IPS-18a (cell line): ENCODE measurements around the gene PSMD11.
"Not testable (repeated sequence)": the region's sequence is repeated elsewhere in the genome, so short reads cannot be mapped to it uniquely, and the experiment has no call there.

Source experiments
- H3K27ac ChIP-seq: one replicate; pipeline ENCODE4 v1.5.1; 2013; ENCODE audit warnings: low read length
- H3K27me3 ChIP-seq: one replicate; pipeline ENCODE4 v1.6.1; 2013; ENCODE audit warnings: mild to moderate bottlenecking, low read length; ENCODE audit not compliant: control insufficient read depth, insufficient read depth
- H3K36me3 ChIP-seq: one replicate; pipeline ENCODE4 v1.6.1; 2013; ENCODE audit warnings: low read depth, low read length; ENCODE audit not compliant: control insufficient read depth
- H3K4me1 ChIP-seq: one replicate; pipeline ENCODE4 v1.6.1; 2013; ENCODE audit warnings: low read depth, low read length; ENCODE audit not compliant: control insufficient read depth
- H3K4me3 ChIP-seq: one replicate; pipeline ENCODE4 v1.5.1; 2013; ENCODE audit warnings: low read length
- H3K9ac ChIP-seq: one replicate; pipeline ENCODE4 v1.6.1; 2013; ENCODE audit warnings: mild to moderate bottlenecking, low read length, moderate library complexity
- H3K9me3 ChIP-seq: one replicate; pipeline ENCODE4 v1.6.1; 2013; ENCODE audit warnings: low read depth, low read length; ENCODE audit not compliant: control insufficient read depth

Gene PSMD11

DNA sequence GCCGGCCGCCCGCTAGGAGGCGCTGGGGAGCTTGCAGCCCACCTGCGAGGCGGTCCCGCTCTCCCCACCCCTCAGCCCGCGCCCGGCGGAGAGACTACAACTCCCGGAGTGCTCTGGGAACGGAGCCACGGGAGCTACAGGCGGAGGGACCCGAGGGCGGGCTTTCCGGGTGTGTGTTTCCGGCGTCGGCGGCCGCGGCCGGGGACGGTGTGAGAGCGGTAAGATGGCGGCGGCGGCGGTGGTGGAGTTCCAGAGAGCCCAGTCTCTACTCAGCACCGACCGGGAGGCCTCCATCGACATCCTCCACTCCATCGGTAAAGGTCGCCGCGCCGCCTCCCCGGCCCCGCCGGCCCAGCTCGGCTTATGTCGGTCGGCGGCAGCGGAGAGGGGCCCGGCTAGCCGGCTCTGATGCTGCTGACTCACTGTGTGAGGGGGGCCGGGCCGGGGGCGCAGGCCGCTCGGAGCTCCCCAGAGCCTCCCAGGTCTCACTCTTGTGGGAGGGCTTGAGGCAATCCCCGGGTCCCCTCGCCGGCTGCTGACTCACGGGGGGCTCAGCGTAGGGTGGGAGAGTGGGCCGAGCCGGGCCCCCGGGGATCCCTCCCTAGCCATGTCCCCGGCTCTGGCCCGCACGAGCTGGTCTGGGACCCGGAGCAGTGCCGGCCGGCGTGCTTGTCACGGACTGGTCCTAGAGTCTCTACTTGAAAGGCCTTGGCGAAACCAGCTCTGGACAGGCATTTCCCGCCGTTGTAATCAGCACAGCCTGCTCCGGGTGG is at the start of gene PSMD11:
Gene PSMD11 (plus strand): TSS at position 210 of the 773 bp plus-strand sequence. CDS start 14 bp downstream, at position 224.
- Histone ChIP-seq H3K9ac (peak within 1 kb of the TSS; percentile 90), H3K4me3 (peak within 1 kb of the TSS; percentile 90), H3K9me3 (no peaks in the 10 kb centered on the region), H3K36me3 (peaks cover 34% of the 10 kb centered on the region), H3K4me1 (peaks cover 8% of the 10 kb centered on the region), H3K27me3 (peaks cover 5% of the 10 kb centered on the region), H3K27ac (peak within 1 kb of the TSS; percentile 51)

GRCh38 chr17:32396343-32396742 is 48.0 kb upstream of the PSMD11 start:
- H3K4me1 ChIP-seq: no peaks in the 10 kb centered on the region
- no peaks in the 10 kb centered on the region for H3K9me3 ChIP-seq
- no peaks in the 10 kb centered on the region for H3K27me3 ChIP-seq
- H3K4me3 ChIP-seq: no peak overlapping the region
- H3K9ac ChIP-seq: no peak overlapping the region
- H3K36me3 ChIP-seq: no peaks in the 10 kb centered on the region
- no peak overlapping the region for H3K27ac ChIP-seq

DNA sequence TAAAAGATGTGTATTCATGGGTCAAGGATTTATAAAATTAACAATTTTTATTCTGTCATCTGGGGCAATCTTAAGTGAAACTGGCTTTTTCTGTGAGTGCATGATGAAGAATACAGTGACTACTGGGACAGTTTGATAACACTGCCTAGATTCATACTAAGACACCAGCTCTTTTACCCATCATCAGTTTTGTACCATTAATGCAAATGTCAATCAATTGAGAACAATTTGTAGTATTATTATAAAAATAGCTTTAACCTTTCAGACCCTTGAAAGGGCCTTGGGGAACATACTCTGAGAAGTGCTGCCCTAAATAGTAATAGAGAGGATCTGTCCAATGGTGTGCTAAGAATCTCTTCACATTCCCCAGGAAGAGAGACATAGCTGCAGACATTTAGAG is 45.4 kb upstream of the PSMD11 start:
- Histone ChIP-seq H3K4me1 (no peaks in the 10 kb centered on the region), H3K27me3 (no peaks in the 10 kb centered on the region), H3K4me3 (no peak overlapping the region), H3K9ac (no peak overlapping the region), H3K9me3 (no peaks in the 10 kb centered on the region), H3K36me3 (no peaks in the 10 kb centered on the region), H3K27ac (no peak overlapping the region)

DNA sequence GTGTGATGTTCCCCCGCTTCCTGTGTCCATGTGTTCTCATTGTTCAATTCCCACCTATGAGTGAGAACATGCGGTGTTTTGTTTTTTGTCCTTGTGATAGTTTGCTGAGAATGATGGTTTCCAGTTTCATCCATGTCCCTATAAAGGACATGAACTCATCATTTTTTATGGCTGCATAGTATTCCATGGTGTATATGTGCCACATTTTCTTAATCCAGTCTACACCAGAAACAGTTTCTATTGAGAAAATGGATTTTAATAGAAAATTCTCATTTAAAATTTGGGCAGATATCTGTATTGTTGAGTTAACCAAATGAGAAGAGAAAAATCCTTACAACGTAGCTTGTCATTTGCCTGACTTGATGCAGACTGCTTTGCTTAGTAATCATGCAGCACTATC is 34.2 kb upstream of the PSMD11 start:
- not testable (repeated sequence) for H3K9me3 ChIP-seq, H3K27ac ChIP-seq, H3K36me3 ChIP-seq, H3K9ac ChIP-seq, H3K27me3 ChIP-seq, H3K4me1 ChIP-seq, H3K4me3 ChIP-seq

- peaks cover 12% of the 10 kb centered on the region for H3K9me3 ChIP-seq
- no peaks in the 10 kb centered on the region for H3K4me1 ChIP-seq
These were observed 17.4 kb upstream of the PSMD11 start for GRCh38 chr17:32426894-32427293.

DNA sequence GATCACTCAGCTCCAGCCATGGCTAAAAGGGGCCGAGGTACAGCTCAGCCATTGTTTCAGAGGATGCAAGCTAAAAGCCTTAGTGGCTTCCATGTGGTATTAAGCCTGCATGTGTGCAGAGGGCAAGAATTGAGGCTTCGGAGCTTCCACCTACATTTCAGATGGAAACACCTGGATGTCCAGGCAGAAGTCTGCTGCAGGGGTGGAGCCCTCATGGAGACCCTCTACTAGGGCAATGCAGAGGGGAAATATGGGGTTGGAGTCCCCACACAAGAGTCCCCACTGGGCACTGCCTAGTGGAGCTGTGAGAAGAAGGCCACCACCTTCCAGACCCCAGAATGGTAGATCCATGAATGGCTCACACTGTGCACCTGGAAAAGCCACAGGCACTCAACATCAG is 14.7 kb upstream of the PSMD11 start:
- Histone ChIP-seq H3K9ac (no peak overlapping the region), H3K4me1 (no peaks in the 10 kb centered on the region), H3K36me3 (no peaks in the 10 kb centered on the region), H3K27ac (no peak overlapping the region), H3K4me3 (no peak overlapping the region), H3K27me3 (no peaks in the 10 kb centered on the region), H3K9me3 (peaks cover 12% of the 10 kb centered on the region)

More at GRCh38 chr17:32426894-32427293, 17.4 kb upstream of the PSMD11 start:
- Histone ChIP-seq H3K27ac (no peak overlapping the region), H3K9ac (no peak overlapping the region), H3K36me3 (no peaks in the 10 kb centered on the region), H3K4me3 (no peak overlapping the region), H3K27me3 (no peaks in the 10 kb centered on the region)

GRCh38 chr17:32440722-32441121 is 3.6 kb upstream of the PSMD11 start:
- Histone ChIP-seq H3K9ac (no peak overlapping the region), H3K9me3 (no peaks in the 10 kb centered on the region), H3K36me3 (no peaks in the 10 kb centered on the region), H3K27ac (no peak overlapping the region), H3K27me3 (peaks cover 5% of the 10 kb centered on the region), H3K4me1 (peaks cover 3% of the 10 kb centered on the region), H3K4me3 (no peak overlapping the region)

DNA sequence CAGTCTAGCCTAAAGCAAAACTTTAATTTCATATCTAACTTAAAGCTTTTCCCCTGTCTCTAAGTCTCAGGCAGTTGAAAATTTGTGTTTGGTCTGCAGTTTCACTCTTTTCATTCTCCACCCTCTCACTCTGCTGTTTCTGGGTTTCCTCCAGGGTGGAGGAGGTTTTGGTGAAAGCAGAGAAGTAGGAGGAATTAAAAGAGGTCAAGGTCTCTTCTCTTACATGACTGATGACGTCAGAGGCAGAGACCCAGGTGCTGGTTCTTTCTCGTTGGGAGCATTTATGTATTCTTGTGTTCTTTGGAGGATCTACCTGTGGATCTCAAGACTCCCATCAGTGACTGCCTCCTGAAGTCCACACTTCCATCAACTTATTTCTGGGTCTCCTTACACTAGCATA is 2.4 kb upstream of the PSMD11 start:
- peaks cover 8% of the 10 kb centered on the region for H3K4me1 ChIP-seq

GRCh38 chr17:32443827-32444300 is 446 bp upstream of the PSMD11 start:
- no peak overlapping the region for H3K9ac ChIP-seq

More for the DNA sequence above, 2.4 kb upstream of the PSMD11 start:
- Histone ChIP-seq H3K9ac (no peak overlapping the region), H3K9me3 (no peaks in the 10 kb centered on the region), H3K36me3 (peaks cover 9% of the 10 kb centered on the region), H3K27me3 (peaks cover 5% of the 10 kb centered on the region), H3K4me3 (no peak overlapping the region), H3K27ac (no peak overlapping the region)

DNA sequence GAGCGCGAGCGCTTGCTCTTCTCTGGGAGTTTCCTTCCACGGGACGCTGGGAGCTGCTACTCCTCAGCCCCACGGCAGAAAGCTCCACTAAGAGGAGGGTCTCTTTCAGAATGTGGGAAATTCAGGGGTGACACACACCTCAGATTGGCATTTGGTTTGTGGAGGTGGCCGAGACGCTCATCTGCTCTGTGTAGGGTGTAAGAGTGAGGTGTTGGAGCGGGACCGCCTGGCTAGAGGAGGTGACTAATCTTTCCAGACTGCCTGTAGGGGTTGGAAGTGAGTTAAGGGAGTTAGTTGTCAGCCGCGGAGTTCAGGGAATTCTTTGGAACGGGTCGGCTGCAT is 735 bp downstream of the PSMD11 start:
- Histone ChIP-seq H3K27me3 (peaks cover 5% of the 10 kb centered on the region), H3K4me3 (peak overlapping the region; percentile 90), H3K4me1 (peaks cover 8% of the 10 kb centered on the region), H3K9ac (peak overlapping the region; percentile 90), H3K27ac (peak overlapping the region; percentile 51), H3K36me3 (peaks cover 39% of the 10 kb centered on the region), H3K9me3 (no peaks in the 10 kb centered on the region)

More at GRCh38 chr17:32443827-32444300, 446 bp upstream of the PSMD11 start:
- H3K36me3 ChIP-seq: peaks cover 28% of the 10 kb centered on the region
- no peaks in the 10 kb centered on the region for H3K9me3 ChIP-seq
- peaks cover 5% of the 10 kb centered on the region for H3K27me3 ChIP-seq
- no peak overlapping the region for H3K4me3 ChIP-seq
- H3K27ac ChIP-seq: no peak overlapping the region
- H3K4me1 ChIP-seq: peaks cover 8% of the 10 kb centered on the region

- H3K27ac ChIP-seq: no peak overlapping the region
- peaks cover 8% of the 10 kb centered on the region for H3K4me1 ChIP-seq
- H3K4me3 ChIP-seq: peak overlapping the region; percentile 90
- peaks cover 5% of the 10 kb centered on the region for H3K27me3 ChIP-seq
- no peaks in the 10 kb centered on the region for H3K9me3 ChIP-seq
- peaks cover 41% of the 10 kb centered on the region for H3K36me3 ChIP-seq
- peak overlapping the region; percentile 90 for H3K9ac ChIP-seq
These were observed 1.2 kb downstream of the PSMD11 start for GRCh38 chr17:32445497-32445896.

- peaks cover 46% of the 10 kb centered on the region for H3K36me3 ChIP-seq
- no peak overlapping the region for H3K27ac ChIP-seq
- peaks cover 8% of the 10 kb centered on the region for H3K4me1 ChIP-seq
- H3K4me3 ChIP-seq: peak overlapping the region; percentile 90
- H3K27me3 ChIP-seq: peaks cover 5% of the 10 kb centered on the region
- H3K9ac ChIP-seq: peak overlapping the region; percentile 90
- H3K9me3 ChIP-seq: no peaks in the 10 kb centered on the region
These were observed 1.7 kb downstream of the PSMD11 start for GRCh38 chr17:32445971-32446370.
